Glomerular visceral epithelial cell (primary cell): ENCODE data around the gene MRPS15.
A peak's percentile ranks its signal among the peaks of the same experiment; 100 is the strongest.

Experiments used
- DNase-seq: peaks from one replicate; pipeline ENCODE4 v3.0.0-alpha.2; 2016; ENCODE audit errors: extremely low spot score

The MRPS15 gene

GRCh38 chr1:36420409-36420808 lies 43.8 kb downstream of the MRPS15 start:
- no peak for DNase-seq

GRCh38 chr1:36419569-36419968 lies 44.6 kb downstream of the MRPS15 start:
- DNase-seq: no peak

- no peak for DNase-seq
Measured at GRCh38 chr1:36419140-36419539, 45.0 kb downstream of the MRPS15 start.

GRCh38 chr1:36417931-36418330 lies 46.3 kb downstream of the MRPS15 start:
- no peak for DNase-seq

GRCh38 chr1:36415661-36416326 lies 48.4 kb downstream of the MRPS15 start:
- DNase-seq: no peak

- DNase-seq: no peak
Measured at GRCh38 chr1:36414384-36414783, 49.8 kb downstream of the MRPS15 start.

GRCh38 chr1:36411674-36412648 lies 52.2 kb downstream of the MRPS15 start:
- DNase-seq: no peak

GRCh38 chr1:36408479-36408878 lies 55.7 kb downstream of the MRPS15 start:
- peak; percentile 71 for DNase-seq

- no peak for DNase-seq
Measured at GRCh38 chr1:36406440-36406839, 57.7 kb downstream of the MRPS15 start.
